ENCODE results near the gene ALDH1L2. TPM values are rescaled to one million over a fixed set of nuclear protein-coding genes. Genes with fewer than 3 reads are reported as not detected.
A peak's percentile ranks its signal among the peaks of the same experiment; 100 is the strongest.

ALDH1L2 gene
- total RNA-seq, 1 donor from 2014 or later, result 2.7 TPM

DNA sequence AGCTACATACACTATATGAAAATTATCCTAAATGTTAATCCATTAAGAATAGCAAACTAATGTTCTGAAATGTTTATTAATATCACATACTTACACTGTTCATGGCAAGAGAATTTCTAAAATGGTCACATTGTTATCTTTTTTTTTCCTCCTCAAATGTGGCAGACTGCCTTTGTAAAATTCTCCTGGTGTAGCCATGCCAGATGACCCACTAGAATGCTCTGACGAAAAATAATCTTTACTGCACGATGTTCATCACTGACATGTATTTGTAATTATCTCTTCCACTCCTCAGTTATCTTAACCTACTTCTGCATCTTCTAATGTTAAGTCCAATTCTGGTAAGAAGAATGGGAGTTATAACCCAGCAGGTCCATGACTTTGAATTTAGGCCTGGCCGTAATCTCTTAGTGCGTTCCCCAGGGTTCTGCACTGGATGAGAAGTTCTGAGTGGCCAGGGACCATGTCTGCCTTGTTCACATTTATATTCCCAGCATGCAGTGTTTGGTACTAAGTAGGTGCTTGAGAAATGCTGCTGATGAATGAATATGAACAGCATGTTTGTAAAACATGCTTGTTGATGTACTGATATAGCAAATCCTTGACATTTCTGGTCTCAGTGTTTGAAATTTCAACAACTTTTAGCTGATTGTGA is 51.4 kb downstream of the ALDH1L2 start:
- Mint-ChIP-seq H3K27ac (no peak overlapping the region), H3K4me3 (no peak overlapping the region), H3K27me3 (no peaks in the 10 kb centered on the region), H3K9me3 (no peaks in the 10 kb centered on the region), H3K4me1 (ENCODE audit: unreplicated experiment) (peaks cover 6% of the 10 kb centered on the region), H3K36me3 (peaks cover 4% of the 10 kb centered on the region)
- TF ChIP-seq, protein P1, sequence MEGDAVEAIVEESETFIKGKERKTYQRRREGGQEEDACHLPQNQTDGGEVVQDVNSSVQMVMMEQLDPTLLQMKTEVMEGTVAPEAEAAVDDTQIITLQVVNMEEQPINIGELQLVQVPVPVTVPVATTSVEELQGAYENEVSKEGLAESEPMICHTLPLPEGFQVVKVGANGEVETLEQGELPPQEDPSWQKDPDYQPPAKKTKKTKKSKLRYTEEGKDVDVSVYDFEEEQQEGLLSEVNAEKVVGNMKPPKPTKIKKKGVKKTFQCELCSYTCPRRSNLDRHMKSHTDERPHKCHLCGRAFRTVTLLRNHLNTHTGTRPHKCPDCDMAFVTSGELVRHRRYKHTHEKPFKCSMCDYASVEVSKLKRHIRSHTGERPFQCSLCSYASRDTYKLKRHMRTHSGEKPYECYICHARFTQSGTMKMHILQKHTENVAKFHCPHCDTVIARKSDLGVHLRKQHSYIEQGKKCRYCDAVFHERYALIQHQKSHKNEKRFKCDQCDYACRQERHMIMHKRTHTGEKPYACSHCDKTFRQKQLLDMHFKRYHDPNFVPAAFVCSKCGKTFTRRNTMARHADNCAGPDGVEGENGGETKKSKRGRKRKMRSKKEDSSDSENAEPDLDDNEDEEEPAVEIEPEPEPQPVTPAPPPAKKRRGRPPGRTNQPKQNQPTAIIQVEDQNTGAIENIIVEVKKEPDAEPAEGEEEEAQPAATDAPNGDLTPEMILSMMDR (conservative IDR thresholded peaks at IDR 0.05), result no peak
- no peak for DNase-seq (ENCODE audit: extremely low spot score, unreplicated experiment)

DNA sequence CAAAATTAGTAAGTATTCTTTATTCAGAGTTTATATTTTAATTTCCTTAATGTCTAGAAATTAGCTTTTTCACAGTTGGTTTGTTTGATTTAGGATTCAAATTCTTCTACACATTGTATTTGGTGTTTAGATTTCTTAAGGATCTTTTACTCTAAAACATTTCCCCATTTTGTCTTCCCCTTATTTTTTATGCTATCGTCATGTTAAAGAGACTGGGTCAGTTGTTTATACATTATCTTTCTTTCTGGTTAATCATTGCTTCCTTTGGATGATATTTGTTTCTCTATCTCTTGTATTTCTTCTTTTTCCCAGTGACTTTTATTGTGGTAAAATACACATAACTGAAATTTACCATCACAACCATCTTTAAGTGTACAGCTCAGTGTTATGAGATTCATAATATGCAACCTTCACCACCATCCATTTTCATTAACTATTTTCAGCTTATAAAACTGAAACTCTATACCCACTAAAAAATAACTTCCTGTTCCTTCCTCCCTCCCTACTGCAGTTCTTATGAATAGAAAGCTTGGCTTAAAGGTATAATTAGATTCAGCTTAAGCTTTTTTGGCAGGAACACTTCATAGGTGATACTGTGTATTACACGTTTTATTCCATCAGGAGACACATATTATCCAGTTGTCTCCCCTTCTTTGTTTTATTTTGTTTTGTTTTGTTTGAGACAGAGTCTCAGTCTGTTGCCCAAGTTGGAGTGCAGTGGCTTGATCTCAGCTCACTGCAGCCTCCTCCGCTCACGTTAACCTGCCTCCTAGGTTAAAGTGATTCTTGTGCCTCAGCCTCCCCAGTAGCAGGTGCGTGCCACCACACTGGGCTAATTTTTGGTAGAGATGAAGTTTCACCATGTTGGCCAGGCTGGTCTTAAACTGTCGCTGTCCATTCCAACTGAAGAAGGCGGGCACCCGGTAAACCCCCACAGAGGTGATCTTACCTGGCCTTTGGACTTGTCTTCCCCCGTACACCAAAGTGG is 53.1 kb downstream of the ALDH1L2 start:
- H3K9me3 Mint-ChIP-seq, result no peaks in the 10 kb centered on the region
- peaks cover 4% of the 10 kb centered on the region for H3K36me3 Mint-ChIP-seq
- H3K4me3 Mint-ChIP-seq, result no peak overlapping the region
- TF ChIP-seq, protein P1 (conservative IDR thresholded peaks at IDR 0.05), result no peak
- peaks cover 16% of the 10 kb centered on the region for H3K4me1 Mint-ChIP-seq (ENCODE audit: unreplicated experiment)
- H3K27me3 Mint-ChIP-seq, result no peaks in the 10 kb centered on the region
- no peak for DNase-seq (ENCODE audit: extremely low spot score, unreplicated experiment)
- H3K27ac Mint-ChIP-seq, result no peak overlapping the region

DNA sequence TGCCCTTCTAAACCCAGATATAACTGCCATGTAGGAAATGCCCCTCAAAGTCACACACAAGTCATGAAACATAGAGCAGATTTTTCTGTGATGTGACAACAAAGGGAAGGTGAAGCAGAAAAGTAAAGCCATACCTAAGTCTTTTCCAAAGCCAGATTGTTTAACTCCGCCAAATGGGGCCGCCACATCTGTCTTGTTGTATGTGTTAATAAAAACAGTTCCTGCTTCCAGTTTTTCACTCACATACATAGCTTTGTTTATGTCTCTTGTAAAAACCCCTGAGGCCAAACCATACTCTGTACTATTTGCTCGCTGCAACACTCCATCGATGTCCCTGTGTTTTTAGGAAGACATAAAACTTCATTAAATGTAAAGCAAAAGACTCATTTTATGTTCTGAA is 57.8 kb downstream of the ALDH1L2 start:
- no peak overlapping the region for H3K27ac Mint-ChIP-seq
- peaks cover 28% of the 10 kb centered on the region for H3K4me1 Mint-ChIP-seq (ENCODE audit: unreplicated experiment)
- peaks cover 4% of the 10 kb centered on the region for H3K36me3 Mint-ChIP-seq
- DNase-seq (ENCODE audit: extremely low spot score, unreplicated experiment), result no peak
- H3K9me3 Mint-ChIP-seq, result no peaks in the 10 kb centered on the region
- no peaks in the 10 kb centered on the region for H3K27me3 Mint-ChIP-seq
- H3K4me3 Mint-ChIP-seq, result no peak overlapping the region
- TF ChIP-seq, protein P1 (conservative IDR thresholded peaks at IDR 0.05), result no peak

DNA sequence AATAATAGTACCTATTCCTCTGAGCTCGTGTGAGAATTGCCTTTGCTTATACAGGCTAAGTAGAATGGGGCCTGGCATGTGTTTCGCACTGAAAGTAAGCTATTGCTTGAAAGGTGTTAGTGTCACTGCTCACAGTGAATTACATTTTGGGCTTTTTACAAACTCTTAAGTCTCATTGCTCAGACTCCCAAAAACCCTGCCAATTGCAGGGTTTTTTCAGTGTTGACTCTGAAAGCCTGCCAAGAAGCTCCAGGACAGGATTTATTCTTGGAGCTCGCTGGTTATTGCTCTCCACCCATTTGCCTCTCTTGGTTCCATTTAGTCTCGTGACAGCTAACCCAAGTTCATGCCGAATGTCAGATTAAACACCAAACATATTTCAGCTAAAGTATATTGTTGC is 58.4 kb downstream of the ALDH1L2 start:
- TF ChIP-seq, protein P1 (conservative IDR thresholded peaks at IDR 0.05), result no peak
- no peak for DNase-seq (ENCODE audit: extremely low spot score, unreplicated experiment)
- H3K36me3 Mint-ChIP-seq, result peaks cover 4% of the 10 kb centered on the region
- H3K4me3 Mint-ChIP-seq, result no peak overlapping the region
- H3K27ac Mint-ChIP-seq, result no peak overlapping the region
- H3K9me3 Mint-ChIP-seq, result no peaks in the 10 kb centered on the region
- no peaks in the 10 kb centered on the region for H3K27me3 Mint-ChIP-seq
- H3K4me1 Mint-ChIP-seq (ENCODE audit: unreplicated experiment), result peaks cover 30% of the 10 kb centered on the region

DNA sequence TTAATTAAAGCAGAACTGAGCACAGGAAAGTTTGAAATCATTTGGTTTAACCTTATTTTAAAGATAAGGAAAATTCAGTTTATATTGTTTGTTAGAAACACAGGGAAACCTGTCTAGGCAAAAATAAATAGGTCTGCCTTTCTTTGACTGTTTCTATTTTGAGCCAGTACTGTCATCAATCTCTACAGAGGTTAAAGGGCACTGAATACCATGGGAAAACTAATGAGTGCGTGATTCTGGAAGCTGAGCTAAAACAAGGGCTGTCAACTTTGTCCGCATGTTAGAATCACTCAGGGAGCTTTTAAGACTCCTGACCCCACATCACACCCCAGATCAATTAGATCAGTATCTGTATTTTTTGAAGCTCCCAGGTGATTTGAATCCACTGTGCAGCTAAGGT is 59.3 kb downstream of the ALDH1L2 start:
- H3K36me3 Mint-ChIP-seq, result peaks cover 4% of the 10 kb centered on the region
- H3K4me3 Mint-ChIP-seq, result peak overlapping the region; percentile 16
- H3K9me3 Mint-ChIP-seq, result no peaks in the 10 kb centered on the region
- peaks cover 40% of the 10 kb centered on the region for H3K4me1 Mint-ChIP-seq (ENCODE audit: unreplicated experiment)
- DNase-seq (ENCODE audit: extremely low spot score, unreplicated experiment), result no peak
- H3K27ac Mint-ChIP-seq, result no peak overlapping the region
- TF ChIP-seq, protein P1 (conservative IDR thresholded peaks at IDR 0.05), result no peak
- H3K27me3 Mint-ChIP-seq, result no peaks in the 10 kb centered on the region

Data from type B pancreatic cell (in vitro differentiated cells).